GM12801 (cell line): ENCODE measurements around the gene LRRK1.

Source experiments
- CTCF ChIP-seq: IDR thresholded peaks from one replicate; pipeline ENCODE4 v1.5.1; 2011; ENCODE audit warnings: control low read depth; ENCODE audit not compliant: insufficient read length; ENCODE audit errors: extremely low read depth

LRRK1 gene

GRCh38 chr15:101038327-101039003 is 119.3 kb downstream of the LRRK1 start:
- TF ChIP-seq CTCF = no peak

- TF ChIP-seq CTCF = no peak
Observed at GRCh38 chr15:101039461-101039860, 120.3 kb downstream of the LRRK1 start.

GRCh38 chr15:101042320-101042719 is 123.2 kb downstream of the LRRK1 start:
- no peak for TF ChIP-seq CTCF

- no peak for TF ChIP-seq CTCF
Observed at GRCh38 chr15:101043011-101043410, 123.9 kb downstream of the LRRK1 start.

GRCh38 chr15:101043911-101044624 is 124.9 kb downstream of the LRRK1 start:
- no peak for TF ChIP-seq CTCF

- no peak for TF ChIP-seq CTCF
Observed at GRCh38 chr15:101044625-101045235, 125.6 kb downstream of the LRRK1 start.

- TF ChIP-seq CTCF = no peak
Observed at GRCh38 chr15:101045236-101045646, 126.1 kb downstream of the LRRK1 start.
